Fibroblast of skin of right quadriceps (primary cell): ENCODE data around the gene NME3.

Experiments
- DNase-seq: peaks from one replicate; pipeline ENCODE4 v3.0.0-alpha.2; 2013

The NME3 gene

DNA sequence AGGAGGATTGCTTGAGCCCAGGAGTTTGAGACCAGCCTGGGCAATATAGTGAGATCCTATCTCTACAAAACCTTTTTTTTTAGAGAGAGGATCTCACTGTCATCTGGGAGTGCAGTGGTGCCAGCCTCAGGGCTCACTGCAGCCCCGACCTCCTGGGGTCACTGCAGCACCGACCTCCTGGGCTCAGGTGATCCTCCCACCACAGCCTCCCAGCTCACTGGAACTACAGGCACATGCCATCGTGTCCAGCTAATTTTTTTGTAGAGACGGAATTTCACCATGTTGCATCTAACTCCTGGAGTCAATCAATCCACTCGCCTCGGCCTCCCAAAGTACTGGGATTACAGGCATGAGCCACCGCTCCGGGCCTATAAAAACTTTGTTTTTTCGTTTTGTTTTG, 50.0 kb downstream of the NME3 start:
- no peak for DNase-seq
